H7 (cell line): ENCODE results near the gene KRT81. TPM values are rescaled to one million over a fixed set of nuclear protein-coding genes. Genes with fewer than 3 reads are reported as not detected.
"Not testable (repeated sequence)": the region's sequence is repeated elsewhere in the genome, so short reads cannot be mapped to it uniquely, and the experiment has no call there.

Experiments used
- DNase-seq: peaks from one replicate; pipeline ENCODE4 v3.0.0; 2012
- H3K27me3 ChIP-seq: 2 replicates; pipeline ENCODE4 v1.6.0; 2011; ENCODE audit warnings: mild to moderate bottlenecking, low read length; ENCODE audit not compliant: control insufficient read depth, insufficient read depth
- H3K36me3 ChIP-seq: replicated peaks from 2 replicates; pipeline ENCODE4 v1.5.1; 2011; ENCODE audit warnings: low read length; ENCODE audit not compliant: control insufficient read depth, insufficient read depth
- H3K4me3 ChIP-seq: 2 replicates; pipeline ENCODE4 v1.5.1; 2011; ENCODE audit warnings: low read depth, mild to moderate bottlenecking, control low read depth, low read length, moderate library complexity; ENCODE audit not compliant: insufficient read depth
- total RNA-seq: library from RNA; depleted of rRNA; stranded (reverse); fragments of >200 nt; shearing (Covaris generic); gene quantifications from 2 replicates; pipeline ENCODE4 v1.2.3, GENCODE V29; 2014

Gene KRT81
- total RNA-seq, 1 experiment from 2014 or later = not detected

DNA sequence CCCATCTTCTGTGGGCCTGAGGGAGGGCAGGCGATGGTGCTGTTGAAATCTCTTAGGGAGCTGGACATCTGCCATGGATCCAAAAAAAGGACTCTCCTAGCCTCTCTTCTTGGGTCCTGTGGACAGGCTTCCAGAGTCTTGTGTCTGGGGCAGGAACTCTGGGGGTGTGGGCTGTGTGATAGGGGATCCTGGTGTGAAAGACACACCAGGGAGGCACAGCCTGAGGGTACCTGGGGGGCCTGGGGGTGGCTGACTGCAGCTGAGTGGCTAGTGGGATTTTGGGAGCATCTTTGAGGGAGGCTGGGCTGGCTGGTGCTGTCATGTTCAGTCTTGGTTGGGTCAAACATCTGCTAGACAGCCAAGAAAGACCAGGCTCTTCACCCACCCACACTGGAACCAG, 31.7 kb upstream of the KRT81 start:
- Histone ChIP-seq H3K4me3 (no peak overlapping the region), H3K36me3 (no peaks in the 10 kb centered on the region), H3K27me3 (no peaks in the 10 kb centered on the region)
- no peak for DNase-seq

DNA sequence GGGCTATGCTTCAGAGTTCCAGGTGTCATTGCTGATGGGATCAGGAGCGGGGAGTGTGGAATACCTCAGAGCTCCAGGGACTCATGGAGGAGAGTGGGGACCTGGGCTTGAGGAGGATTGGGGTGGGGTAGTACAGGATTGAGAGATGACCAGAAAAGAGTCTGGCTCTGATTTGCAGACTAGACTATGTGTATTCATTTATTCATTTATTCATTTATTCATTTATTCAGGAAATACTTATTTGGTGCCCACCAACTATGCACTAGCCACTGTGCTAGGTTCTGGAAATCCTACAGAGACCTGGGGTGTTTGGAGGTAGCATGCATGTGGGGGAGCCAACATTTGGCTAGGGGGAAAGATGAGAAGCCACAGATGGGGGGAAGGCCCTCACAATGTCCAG, 30.7 kb upstream of the KRT81 start:
- no peak for DNase-seq
- Histone ChIP-seq H3K27me3 (no peaks in the 10 kb centered on the region), H3K36me3 (no peaks in the 10 kb centered on the region), H3K4me3 (no peak overlapping the region)

DNA sequence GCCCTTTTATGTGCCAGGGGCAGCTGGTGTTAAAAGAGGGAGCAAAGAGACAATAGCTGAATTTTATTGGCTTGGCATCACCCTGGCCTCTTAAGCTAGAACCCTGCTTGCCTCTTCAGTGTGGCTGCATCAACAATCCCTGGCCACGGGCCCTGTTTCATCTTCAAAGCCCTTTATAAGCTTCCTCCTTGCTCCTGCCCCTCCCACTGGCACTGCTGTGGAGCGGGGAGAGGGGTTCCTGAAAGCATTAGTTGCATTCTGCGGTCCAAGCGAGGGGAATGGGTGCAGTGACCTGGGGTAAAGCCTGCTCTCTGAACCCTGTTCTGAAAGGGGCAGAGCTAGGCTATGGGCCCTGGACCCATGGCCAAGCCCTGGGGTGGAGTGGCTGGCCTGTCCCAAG, 30.1 kb upstream of the KRT81 start:
- no peak for DNase-seq
- no peak overlapping the region for H3K4me3 ChIP-seq
- no peaks in the 10 kb centered on the region for H3K36me3 ChIP-seq
- no peaks in the 10 kb centered on the region for H3K27me3 ChIP-seq

DNA sequence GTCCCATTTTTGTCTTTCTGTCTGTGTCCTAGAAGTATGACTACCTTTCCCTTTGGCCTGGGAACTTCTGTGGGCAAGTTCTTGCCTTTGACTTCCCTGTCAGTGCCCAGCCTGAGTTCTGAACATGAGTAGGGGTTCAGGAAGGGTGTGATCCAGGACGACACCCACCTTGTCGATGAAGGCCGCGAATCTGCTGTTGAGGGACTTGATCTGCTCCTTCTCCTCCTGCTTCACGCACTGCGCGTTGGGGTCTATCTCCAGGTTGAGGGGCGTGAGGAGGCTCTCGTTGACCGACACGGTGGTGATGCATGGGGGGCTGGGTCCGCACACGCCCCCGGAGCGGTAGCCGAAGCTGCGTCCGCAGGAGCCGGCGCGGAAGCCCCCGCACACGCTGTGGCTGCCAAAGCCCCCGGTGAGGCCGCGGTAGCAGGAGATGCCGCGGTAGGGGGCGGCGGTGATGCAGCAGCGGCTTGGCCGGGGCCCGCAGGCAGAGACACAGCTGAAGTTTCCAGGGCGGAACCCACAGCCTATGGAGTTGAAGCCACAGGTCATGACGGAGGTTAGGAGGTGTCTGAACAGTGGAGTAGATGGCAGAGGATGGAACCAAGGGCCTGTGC, 29.6 kb upstream of the KRT81 start, which contains the start of gene KRT83:
Gene KRT83, minus strand, starts transcription at position 615 of the 617 bp plus-strand sequence. Its CDS starts 63 bp downstream, at position 552.
- no peaks in the 10 kb centered on the region for H3K36me3 ChIP-seq
- H3K27me3 ChIP-seq = no peaks in the 10 kb centered on the region
- no peak within 1 kb of the TSS for H3K4me3 ChIP-seq
- peak; percentile 69 for DNase-seq

DNA sequence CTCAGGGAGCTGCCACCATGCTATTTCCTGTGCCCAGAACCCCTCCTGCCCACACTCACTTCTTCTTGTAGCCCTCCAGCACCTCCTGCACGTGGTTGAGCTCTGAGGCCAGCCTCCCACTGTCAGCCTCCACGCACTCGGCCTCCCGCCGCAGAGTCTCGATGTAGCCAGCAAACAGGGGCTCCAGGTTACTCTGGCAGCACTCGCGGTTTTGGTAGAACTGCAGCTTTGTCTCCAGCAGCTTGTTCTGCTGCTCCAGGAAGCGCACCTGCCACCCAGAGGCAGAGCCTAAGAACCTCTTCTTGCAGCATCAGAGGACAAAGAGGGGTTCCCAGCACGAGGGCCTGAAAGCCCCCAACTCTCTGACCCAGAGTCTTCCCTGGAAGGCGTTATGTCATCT, 27.8 kb upstream of the KRT81 start:
- Histone ChIP-seq H3K27me3 (no peaks in the 10 kb centered on the region), H3K4me3 (no peak overlapping the region), H3K36me3 (no peaks in the 10 kb centered on the region)
- DNase-seq = peak; percentile 72

DNA sequence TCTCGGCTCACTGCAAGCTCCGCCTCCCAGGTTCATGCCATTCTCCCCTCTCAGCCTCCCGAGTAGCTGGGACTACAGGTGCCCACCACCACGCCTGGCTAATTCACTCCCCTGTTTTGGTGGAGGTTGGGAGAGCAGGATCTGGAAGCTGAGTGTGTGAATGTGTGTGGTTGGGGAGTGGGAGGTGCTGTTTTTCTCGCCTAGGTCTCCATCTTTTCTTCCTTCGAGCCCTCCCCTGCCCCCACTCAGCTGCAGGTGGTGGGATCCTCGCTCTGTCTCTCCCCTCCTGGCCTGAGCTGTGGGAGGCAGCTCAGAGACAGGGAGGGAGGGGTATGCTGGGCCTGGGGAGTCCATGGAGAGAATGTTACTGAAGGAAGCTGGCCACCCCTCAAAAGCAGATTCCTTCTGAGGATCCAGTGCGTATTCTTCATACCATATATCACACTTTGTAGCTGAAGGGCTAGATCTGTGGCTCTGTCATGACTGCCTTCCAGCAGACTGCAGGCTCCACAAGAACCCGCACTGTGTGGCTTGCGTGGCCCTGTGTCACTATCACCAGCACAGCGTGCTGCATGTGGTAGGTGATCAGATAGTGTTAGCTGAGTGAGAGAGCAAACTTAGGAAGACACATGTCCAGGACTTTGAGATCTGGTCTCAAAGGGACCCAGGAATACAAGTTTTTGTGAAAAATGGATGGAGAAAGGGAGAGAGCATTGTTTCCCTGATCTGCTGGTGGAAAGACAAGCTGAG, 27.1 kb upstream of the KRT81 start:
- Histone ChIP-seq H3K4me3 (no peak overlapping the region), H3K36me3 (no peaks in the 10 kb centered on the region), H3K27me3 (no peaks in the 10 kb centered on the region)
- no peak for DNase-seq

DNA sequence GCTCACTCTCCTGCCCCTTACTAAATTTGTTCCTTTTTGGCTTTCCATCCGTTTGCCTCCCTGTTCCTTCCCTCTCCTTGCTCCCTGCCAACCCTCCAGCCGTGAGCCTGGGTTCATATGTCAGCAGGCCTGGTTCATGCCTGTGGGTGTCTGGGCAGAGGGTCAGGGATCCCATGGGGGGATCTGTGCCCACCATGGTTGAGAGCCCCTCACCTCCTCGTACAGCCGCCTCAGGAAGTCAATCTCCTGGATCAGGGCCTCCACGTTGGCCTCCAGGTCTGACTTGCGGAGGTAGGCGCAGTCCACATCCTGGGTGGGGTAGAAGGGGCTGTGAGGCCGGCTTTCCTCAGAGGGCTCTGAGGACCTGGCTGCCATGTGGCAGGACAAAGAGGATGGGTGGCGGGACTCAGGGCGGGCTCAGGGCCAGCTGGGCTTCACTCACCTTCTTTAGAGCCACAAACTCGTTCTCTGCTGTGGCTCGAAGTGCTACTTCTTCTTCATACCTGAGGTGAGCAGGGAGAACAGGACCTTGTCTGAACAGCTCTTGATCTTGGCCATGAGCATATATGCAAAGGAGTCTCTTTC, 26.2 kb upstream of the KRT81 start:
- Histone ChIP-seq H3K4me3 (no peak overlapping the region), H3K27me3 (no peaks in the 10 kb centered on the region), H3K36me3 (no peaks in the 10 kb centered on the region)
- DNase-seq = no peak

DNA sequence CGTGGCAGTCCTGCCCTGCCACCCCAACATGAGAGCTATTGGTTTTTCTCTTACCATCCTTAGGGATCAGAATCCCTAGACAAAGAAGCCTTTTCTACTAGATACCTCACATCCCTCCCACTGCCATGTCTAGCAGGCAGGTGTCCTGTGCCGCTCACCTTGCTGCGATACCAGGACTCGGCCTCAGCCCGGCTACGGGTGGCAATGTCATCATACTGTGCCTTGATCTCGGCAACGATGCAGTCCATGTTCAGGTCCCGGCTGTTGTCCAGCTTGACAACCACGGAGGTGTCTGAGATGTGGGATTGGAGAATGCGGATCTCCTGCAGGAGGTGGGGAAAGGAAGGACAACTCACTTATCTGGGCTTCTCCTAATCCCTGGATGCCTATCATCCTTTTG, 25.4 kb upstream of the KRT81 start:
- Histone ChIP-seq H3K4me3 (no peak overlapping the region), H3K36me3 (no peaks in the 10 kb centered on the region), H3K27me3 (no peaks in the 10 kb centered on the region)
- DNase-seq = no peak

DNA sequence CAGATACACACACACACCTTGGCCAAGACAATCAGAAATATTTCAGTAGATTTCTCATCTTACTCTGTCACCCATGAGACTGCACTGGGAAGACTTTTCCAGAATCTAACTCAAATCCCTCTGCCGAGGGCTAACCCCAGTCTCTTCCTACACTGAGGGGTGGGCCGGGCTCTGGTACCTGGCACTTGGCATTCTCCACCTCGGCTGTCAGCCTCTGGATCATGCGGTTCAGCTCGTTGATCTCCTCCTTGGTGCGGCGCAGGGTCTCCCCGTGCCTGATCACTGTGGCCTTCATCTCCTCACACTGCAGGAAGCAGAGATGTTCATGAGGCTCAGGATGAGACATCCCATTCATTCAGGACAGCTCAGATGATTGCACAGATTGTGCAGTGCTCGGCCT, 25.0 kb upstream of the KRT81 start:
- no peak overlapping the region for H3K4me3 ChIP-seq
- no peak for DNase-seq
- no peaks in the 10 kb centered on the region for H3K27me3 ChIP-seq
- H3K36me3 ChIP-seq = no peaks in the 10 kb centered on the region

DNA sequence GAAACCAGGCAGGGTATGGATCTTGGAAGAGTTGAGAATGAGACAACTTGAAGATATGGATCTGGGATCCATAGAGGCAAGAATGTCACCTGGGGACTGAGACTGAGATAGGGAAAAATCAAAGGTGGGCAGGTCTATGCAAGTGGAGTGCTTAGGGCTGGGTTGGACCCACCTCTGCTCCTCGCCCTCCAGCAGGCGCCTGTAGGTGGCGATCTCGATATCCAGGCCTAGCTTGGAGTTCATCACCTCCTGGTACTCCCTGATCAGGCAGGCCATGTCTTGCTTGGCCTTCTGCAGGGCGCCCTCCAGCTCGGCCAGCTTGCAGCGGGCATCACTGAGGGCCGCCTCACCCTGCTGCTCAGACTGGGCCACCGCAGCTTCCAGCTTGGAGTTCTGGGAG, 24.4 kb upstream of the KRT81 start:
- not testable (repeated sequence) for H3K36me3 ChIP-seq, H3K27me3 ChIP-seq, H3K4me3 ChIP-seq
- DNase-seq = peak; percentile 82

DNA sequence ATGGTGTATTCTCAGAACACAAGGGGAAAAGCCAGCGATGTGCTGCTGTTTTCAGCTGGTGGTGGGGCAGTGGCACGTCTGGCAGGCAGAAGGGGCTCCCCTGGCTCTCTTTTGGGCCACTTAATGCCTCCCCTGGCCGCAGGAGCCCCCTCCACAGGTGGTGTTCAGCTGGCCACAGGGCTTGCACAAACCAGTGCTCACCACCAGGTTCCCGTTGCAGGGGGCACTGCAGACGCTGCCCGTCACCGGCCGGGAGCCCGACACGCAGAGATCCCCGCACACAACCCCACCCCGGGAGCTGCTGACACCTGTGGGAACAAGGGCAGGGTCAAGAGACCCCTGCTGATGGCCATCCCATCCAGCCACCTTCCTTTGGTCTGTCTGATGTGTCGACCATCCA, 23.2 kb upstream of the KRT81 start:
- Histone ChIP-seq H3K4me3 (no peak overlapping the region), H3K36me3 (no peaks in the 10 kb centered on the region), H3K27me3 (peaks cover 6% of the 10 kb centered on the region)
- DNase-seq = no peak

DNA sequence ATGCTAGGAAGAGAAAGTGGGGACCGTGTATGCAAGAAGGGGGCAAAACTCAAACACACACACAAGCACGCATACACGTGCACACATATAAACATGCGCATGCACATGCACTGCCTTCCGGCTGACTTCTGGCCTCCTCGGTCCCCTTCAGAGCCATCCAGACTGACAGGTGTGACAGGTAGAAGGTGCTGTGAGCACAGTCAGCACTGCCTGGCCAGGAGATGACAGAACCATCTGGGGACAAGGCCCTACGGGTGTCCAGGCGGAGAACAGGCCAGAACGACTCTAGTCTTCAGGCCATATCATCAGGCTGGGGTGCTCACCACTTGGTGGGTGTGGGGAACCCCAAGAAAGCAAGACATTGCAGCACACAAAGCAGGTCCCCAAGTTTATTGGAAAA, 22.6 kb upstream of the KRT81 start:
- peaks cover 11% of the 10 kb centered on the region for H3K27me3 ChIP-seq
- DNase-seq = no peak
- H3K36me3 ChIP-seq = no peaks in the 10 kb centered on the region
- H3K4me3 ChIP-seq = no peak overlapping the region

DNA sequence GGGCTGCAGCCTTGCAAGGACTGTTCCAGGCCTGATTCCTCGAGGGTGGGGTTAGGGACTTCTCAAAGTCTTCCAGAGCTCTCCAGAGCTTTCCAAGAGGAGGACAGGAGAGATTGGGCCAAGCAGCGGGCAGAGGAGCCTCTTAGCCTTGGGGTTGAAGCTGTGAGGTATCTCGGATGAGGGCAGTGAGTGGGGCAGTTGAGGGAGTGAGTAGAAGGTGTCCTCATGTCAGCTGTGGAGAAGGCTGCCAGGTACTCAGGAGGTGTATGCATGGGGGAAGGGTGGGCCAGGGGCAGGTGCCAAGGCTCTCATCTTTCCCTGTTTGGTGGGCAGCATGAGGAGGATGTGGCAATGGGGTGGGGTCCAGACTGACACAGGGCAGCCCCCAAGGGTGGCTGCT, 22.1 kb upstream of the KRT81 start:
- DNase-seq = no peak
- peaks cover 16% of the 10 kb centered on the region for H3K27me3 ChIP-seq
- H3K4me3 ChIP-seq = no peak overlapping the region
- H3K36me3 ChIP-seq = no peaks in the 10 kb centered on the region

DNA sequence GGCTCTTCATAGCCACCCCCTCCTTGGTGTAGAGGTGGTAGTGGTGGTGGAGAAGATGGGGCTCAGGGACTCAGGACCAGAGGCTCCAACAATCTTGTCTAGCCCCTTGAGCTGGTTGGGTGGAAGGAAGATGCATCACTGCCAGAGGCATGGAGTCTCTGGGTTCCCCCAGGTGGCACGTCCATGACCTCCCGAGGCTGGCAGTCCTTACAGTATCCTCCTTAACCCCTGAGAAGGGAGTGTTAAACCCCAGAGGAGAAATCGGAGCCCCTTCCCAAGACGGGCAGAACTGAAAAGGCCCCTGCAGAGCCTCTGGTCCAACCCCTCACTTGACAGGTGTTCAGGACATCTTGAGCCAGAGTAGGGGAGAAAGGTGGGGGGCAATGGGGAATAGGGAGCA, 20.8 kb upstream of the KRT81 start:
- Histone ChIP-seq H3K36me3 (no peaks in the 10 kb centered on the region), H3K27me3 (peaks cover 30% of the 10 kb centered on the region), H3K4me3 (no peak overlapping the region)
- DNase-seq = no peak

DNA sequence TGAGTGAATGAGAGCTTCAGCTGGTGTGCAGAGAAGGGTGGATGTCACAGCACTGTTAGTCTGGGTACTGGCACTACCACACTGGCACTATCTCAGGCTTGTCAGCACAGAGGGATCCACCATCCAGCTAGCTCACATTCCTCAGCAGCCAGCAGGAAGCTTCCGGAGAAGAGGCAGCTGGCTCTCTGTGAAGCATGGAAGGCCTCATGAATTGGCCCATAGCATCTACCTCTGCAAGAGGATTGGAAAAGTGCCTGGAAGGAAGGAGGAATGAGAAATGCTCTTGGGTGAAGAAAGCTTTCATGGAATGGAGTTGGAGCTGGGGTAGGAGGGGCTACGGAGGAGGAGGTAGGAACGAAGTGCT, 19.9 kb upstream of the KRT81 start:
- no peak for DNase-seq
- no peak overlapping the region for H3K4me3 ChIP-seq
- peaks cover 33% of the 10 kb centered on the region for H3K27me3 ChIP-seq
- H3K36me3 ChIP-seq = no peaks in the 10 kb centered on the region
